Progenitor cell of endocrine pancreas (in vitro differentiated cells): ENCODE results near the gene SFPQ. TPM values are rescaled to one million over a fixed set of nuclear protein-coding genes. Genes with fewer than 3 reads are reported as not detected.

Source experiments
- DNase-seq: peaks from one replicate; pipeline ENCODE4 v3.0.0; 2021; ENCODE audit warnings: low spot score; ENCODE audit not compliant: unreplicated experiment
- H3K27ac Mint-ChIP-seq: 2 replicates; pipeline ENCODE4 v1.8.0; 2021; ENCODE audit warnings: mild to moderate bottlenecking, moderate library complexity, mixed read lengths
- H3K27me3 Mint-ChIP-seq: 2 replicates; pipeline ENCODE4 v1.8.0; 2021; ENCODE audit warnings: mixed read lengths
- H3K36me3 Mint-ChIP-seq: 2 replicates; pipeline ENCODE4 v1.8.0; 2022; ENCODE audit warnings: mixed read lengths; ENCODE audit not compliant: insufficient read depth
- H3K4me1 Mint-ChIP-seq: 2 replicates; pipeline ENCODE4 v1.8.0; 2021; ENCODE audit warnings: low read depth, mixed read lengths
- H3K4me3 Mint-ChIP-seq: 2 replicates; pipeline ENCODE4 v1.8.0; 2021; ENCODE audit warnings: low read depth, mild to moderate bottlenecking, moderate library complexity, mixed read lengths
- H3K9me3 Mint-ChIP-seq: 2 replicates; pipeline ENCODE4 v1.8.0; 2021; ENCODE audit warnings: low read depth, mixed read lengths
- CTCF ChIP-seq: fragments of 200-600 bp; sonication (generic); IDR thresholded peaks from one replicate; pipeline ENCODE4 v1.5.0; 2021; ENCODE audit warnings: antibody characterized with exemption, mild to moderate bottlenecking; ENCODE audit not compliant: unreplicated experiment
- total RNA-seq: library from RNA; stranded (reverse); gene quantifications from 2 replicates; pipeline ENCODE4 v1.2.1, GENCODE V29; 2021

The SFPQ gene
- total RNA-seq, 1 donor from 2014 or later = 653 TPM

GRCh38 chr1:35223084-35223630 is 30.2 kb upstream of the SFPQ start:
- no peaks in the 10 kb centered on the region for H3K27me3 Mint-ChIP-seq
- no peak overlapping the region for H3K27ac Mint-ChIP-seq
- no peaks in the 10 kb centered on the region for H3K9me3 Mint-ChIP-seq
- no peaks in the 10 kb centered on the region for H3K4me1 Mint-ChIP-seq
- no peak overlapping the region for H3K4me3 Mint-ChIP-seq
- no peak for DNase-seq
- no peak for TF ChIP-seq CTCF
- no peaks in the 10 kb centered on the region for H3K36me3 Mint-ChIP-seq

- Mint-ChIP-seq H3K27ac (no peak overlapping the region), H3K4me1 (no peaks in the 10 kb centered on the region), H3K9me3 (no peaks in the 10 kb centered on the region), H3K36me3 (no peaks in the 10 kb centered on the region), H3K4me3 (no peak overlapping the region), H3K27me3 (no peaks in the 10 kb centered on the region)
- DNase-seq = no peak
- TF ChIP-seq CTCF = no peak
These were observed 29.6 kb upstream of the SFPQ start for GRCh38 chr1:35222322-35223083.

- no peaks in the 10 kb centered on the region for H3K36me3 Mint-ChIP-seq
- peak overlapping the region; percentile 28 for H3K27ac Mint-ChIP-seq
- TF ChIP-seq CTCF = peak; percentile 61
- DNase-seq = no peak
- no peaks in the 10 kb centered on the region for H3K9me3 Mint-ChIP-seq
- no peaks in the 10 kb centered on the region for H3K27me3 Mint-ChIP-seq
- no peaks in the 10 kb centered on the region for H3K4me1 Mint-ChIP-seq
- no peak overlapping the region for H3K4me3 Mint-ChIP-seq
These were observed 28.0 kb upstream of the SFPQ start for GRCh38 chr1:35220976-35221375.

- Mint-ChIP-seq H3K36me3 (no peaks in the 10 kb centered on the region), H3K27ac (no peak overlapping the region), H3K4me3 (no peak overlapping the region), H3K27me3 (no peaks in the 10 kb centered on the region), H3K9me3 (no peaks in the 10 kb centered on the region), H3K4me1 (no peaks in the 10 kb centered on the region)
- DNase-seq = no peak
- no peak for TF ChIP-seq CTCF
These were observed 22.4 kb upstream of the SFPQ start for GRCh38 chr1:35215346-35215745.

- no peak for DNase-seq
- no peaks in the 10 kb centered on the region for H3K27me3 Mint-ChIP-seq
- no peak overlapping the region for H3K4me3 Mint-ChIP-seq
- TF ChIP-seq CTCF = no peak
- H3K4me1 Mint-ChIP-seq = no peaks in the 10 kb centered on the region
- no peaks in the 10 kb centered on the region for H3K9me3 Mint-ChIP-seq
- no peak overlapping the region for H3K27ac Mint-ChIP-seq
- H3K36me3 Mint-ChIP-seq = no peaks in the 10 kb centered on the region
These were observed 18.1 kb upstream of the SFPQ start for GRCh38 chr1:35211120-35211414.
